GM18502 (cell line): ENCODE results near the gene CAST.
"Not testable (repeated sequence)": the region's sequence is repeated elsewhere in the genome, so short reads cannot be mapped to it uniquely, and the experiment has no call there.

Experiments
- ATAC-seq: cut with Tn5 transposase; IDR thresholded peaks from one replicate; pipeline ENCODE4 v1.9.1; 2021; ENCODE audit warnings: mild to moderate bottlenecking; ENCODE audit not compliant: unreplicated experiment, poor library complexity

CAST gene

GRCh38 chr5:96661855-96662724, at the start of gene CAST:
TSS of gene CAST (plus strand) at chr5:96662376. CDS start at chr5:96662423, 47 bp downstream.
- peak; percentile 66 for ATAC-seq

DNA sequence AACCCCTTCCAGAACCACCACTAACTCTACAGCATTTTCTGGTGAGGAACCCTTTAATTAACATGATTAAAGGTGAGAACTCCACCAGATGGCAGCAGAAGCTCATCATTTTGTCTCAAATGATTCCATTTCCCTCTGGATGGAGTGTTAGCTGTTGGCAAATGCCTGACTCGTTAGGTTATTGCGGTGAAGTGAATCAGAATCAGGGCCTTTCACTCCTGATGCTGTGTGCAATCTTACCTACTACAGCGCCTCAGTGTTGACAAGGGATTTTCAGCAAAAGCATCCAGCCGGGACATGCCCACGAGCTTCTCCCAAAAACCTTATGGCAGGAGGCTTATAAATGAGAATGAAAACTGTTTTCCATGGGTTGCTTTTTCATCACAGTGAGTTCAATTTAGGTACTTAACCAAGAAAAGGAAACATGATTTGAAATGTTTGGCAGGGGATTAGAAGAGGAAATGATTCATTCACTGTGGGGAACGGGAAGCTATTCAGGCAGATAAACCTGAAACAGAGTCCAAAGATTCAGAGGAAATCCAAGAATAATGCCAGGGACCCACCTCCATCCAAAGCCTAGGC, 48.0 kb upstream of the CAST start:
- peak; percentile 58 for ATAC-seq

DNA sequence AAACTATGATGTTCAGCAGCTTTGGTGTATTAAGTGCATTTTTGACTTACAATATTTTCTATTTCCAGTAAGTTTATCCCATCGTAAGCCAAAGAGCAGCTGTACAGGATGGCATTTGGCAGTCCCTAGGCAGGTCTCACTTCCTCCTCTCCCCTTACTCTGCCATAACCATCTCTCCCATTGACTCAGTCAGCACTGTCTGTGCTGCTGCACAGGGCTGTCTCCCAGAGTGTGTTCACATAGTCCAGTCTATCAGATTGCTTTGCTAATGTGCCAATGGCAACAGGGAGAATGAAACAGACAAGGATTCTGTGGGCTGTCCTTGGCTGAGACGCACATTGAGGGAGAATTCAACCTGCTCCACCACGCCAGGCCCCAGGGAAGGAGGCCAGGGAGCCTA, 47.0 kb upstream of the CAST start:
- ATAC-seq: no peak

DNA sequence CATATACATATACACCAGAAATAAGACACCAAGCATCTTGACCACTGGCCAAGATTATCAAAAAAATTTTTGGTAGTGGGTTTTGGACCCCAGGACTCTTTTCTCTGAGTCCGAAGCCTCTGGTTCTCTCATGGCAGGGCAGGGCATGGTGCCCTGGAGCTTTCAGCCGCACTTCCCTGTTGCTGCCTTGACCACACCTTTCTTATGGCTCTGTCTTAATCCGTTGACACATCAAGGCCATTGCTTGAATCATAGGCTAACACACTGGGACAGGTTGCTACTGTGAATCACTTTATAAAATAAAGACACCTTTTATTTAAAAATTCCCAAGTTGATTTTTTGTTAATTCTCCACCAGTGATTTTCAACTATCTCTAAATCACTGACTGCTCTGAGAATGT, 45.4 kb upstream of the CAST start:
- ATAC-seq: no peak

DNA sequence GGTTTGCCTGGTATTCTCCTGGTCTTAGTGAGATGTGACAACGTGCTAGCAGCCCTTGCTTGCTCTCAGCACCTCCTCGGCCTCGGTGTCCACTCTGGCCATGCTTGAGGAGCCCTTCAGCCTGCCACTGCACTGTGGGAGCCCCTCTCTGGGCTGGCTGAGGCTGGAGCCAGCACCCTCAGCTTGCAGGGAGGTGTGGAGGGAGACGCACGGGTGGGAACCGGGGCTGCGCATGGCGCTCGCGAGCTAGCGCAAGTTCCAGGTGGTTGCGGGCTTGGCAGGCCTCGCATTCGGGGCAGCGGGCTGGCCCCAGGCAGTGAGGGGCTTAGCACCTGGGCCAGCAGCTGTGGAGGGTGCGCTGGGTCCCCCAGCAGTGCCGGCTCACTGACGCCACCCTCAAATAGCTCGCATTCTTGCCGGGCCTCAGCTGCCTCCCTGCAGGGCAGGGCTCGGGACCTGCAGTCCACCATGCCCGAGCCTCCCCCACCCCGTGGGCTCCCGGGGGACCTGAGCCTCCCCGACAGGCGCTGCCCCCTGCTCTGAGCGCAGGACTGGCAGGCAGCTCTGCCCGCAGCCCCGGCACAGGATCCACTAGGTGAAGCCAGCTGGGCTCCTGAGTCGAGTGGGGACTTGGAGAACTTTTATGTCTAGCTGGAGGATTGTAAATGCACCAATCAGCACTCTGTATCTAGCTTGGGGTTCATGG, 43.7 kb upstream of the CAST start:
- not testable (repeated sequence) for ATAC-seq

GRCh38 chr5:96619946-96620345, 42.2 kb upstream of the CAST start:
- ATAC-seq: no peak

DNA sequence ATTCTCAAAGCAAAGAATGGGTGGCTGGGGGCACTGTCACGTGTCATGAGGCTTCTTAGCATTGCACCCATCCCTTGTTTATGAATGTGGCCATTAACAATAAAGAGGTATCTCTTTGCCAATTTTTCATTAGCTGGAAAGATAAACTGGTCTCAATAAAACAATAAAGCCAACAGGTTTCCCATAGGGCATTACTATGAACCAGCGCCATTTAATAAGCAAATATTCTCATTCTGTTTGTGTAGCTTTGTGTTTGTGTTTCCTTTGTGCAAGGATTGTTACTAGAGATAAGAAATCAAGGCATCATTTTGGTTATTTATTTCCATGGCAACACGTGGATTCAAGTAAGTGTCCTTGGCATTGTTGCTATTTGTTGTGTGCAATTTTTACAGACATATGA, 37.6 kb upstream of the CAST start:
- no peak for ATAC-seq

DNA sequence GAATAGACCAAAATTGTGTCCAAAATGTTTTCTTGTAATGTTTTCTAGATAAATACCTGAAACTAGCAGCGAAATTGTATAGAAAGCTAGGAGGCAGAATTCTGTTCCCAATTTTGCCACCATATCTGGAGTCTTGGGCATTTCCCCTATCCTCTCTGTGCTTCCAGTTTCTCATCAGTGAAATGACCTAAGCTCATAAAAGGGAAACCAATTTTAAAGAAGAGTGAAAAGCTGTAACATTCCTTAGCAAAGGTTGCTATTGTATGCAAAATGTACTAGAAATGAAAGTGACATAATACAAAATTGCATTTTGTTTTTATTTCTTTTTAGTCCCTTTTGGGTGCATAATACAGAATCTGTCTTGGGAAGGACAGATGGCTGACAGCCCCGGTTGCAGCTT, 36.8 kb upstream of the CAST start:
- no peak for ATAC-seq

DNA sequence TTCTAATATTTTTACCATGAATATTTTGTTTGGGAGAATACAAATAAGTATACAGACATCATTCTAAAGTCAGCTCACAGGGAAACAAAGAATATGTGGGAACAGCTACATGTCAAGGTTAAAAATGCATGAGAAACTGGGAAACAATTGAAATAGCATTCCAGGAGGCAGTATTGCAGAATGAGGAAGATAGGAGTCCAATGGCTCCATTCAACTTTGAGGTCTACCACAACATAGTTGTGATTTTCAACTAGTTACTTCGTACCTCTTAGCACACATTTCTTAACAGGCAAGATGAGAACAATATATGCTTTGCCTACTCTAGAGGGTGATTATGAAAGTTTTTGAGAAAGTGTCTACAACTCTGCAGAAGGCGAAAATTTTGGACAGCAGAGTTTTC, 35.2 kb upstream of the CAST start:
- ATAC-seq: no peak

DNA sequence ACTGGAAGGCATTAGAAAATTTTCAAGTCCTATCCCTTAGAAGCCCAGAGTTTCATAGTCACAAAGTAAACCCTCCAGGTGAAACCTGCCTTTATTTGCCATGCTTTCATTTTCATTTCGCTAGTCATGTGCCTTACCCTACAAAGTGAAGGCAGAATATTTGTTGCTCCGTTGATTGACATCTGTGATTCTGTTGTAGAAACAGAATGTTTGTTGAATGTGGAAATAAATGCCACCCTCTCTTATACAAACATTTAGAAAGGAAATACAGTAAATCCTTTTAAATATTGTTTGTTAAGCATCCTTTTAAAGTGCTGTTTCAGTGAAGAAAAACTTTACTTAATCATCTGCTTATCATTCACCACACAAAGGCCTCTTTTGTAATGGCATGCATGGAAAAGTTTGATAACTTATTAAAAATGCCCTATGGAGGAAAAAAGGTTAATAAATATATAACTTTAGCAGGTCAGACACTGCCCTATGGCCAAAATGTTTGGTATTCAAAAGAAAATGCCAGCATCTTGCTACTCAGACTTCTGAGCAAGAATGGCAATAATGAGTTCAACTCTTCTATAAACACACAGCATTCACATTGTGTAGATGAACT, 34.3 kb upstream of the CAST start:
- no peak for ATAC-seq

DNA sequence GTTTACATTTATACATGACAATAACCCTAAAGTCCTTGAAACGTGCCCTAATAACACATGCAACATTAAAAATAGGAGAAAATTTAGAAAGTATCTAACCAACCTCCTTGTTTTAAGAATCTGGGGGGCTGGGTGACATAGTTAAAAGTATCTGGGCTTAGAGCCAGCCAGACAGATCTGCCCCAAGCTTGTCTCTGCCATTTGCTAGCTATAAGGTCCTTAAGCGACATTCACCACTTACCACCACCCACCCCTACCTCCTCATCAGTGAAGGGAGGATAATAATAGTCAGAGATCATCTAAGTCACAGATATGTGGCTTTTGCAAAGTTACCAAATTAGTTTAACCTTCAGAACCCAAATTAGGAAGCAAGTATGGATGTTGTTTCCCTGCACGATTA, 33.8 kb upstream of the CAST start:
- ATAC-seq: no peak

DNA sequence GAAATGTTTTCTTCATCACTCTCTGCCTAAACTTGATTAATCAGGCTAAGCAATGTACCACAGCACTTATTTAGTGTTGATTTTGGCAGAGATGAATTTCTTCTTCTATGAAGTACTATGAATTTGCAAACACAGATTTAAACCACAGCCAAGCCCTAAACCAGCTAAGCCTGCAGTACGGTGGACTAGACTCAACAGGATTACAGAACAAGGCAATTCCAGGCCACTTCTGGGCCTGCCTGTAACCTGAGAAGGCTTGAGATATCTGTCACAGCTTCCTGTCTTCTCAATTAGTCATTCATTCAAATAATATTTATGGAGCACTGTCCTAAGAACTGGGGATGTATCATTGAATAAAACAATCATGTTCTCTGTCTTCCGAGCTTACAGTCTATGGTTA, 32.4 kb upstream of the CAST start:
- ATAC-seq: no peak

DNA sequence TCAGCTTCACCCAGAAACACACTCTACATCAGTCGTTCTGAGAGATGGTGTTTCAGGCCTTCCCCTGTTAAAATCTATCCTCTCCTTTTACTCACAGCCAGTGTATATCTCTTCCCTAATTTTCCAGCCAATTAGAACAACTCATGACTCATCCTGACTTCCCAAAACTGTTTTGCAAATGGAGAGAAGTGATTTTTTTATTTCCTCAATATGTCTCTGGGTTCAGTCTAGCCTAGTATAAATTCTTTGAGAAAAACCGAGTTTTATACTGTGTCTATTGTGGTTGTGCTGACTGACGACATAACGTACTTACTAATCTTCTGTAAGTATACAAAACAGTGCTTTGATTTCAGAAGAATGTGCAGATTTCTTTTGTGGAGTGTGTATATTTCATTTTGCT, 28.4 kb upstream of the CAST start:
- no peak for ATAC-seq

GRCh38 chr5:96634881-96635280, 27.3 kb upstream of the CAST start:
- no peak for ATAC-seq

DNA sequence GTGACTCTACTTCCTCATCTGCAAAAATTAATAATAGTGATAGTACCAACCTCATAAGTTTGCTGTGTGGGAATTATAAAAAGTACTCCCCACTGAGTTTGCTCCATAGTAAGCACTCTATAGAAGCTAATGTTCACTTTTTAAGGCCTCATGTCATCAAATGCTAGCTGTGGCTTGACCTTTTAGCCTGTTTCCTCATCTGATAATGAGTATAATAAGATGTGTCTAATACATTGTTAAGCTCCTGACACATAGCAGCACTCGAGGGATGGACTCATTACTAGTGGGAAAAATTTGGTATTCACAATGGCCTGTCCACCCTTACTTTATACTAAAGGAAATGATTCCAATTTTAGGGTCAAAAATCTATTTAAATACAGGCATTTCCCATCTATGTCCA, 26.1 kb upstream of the CAST start:
- no peak for ATAC-seq

DNA sequence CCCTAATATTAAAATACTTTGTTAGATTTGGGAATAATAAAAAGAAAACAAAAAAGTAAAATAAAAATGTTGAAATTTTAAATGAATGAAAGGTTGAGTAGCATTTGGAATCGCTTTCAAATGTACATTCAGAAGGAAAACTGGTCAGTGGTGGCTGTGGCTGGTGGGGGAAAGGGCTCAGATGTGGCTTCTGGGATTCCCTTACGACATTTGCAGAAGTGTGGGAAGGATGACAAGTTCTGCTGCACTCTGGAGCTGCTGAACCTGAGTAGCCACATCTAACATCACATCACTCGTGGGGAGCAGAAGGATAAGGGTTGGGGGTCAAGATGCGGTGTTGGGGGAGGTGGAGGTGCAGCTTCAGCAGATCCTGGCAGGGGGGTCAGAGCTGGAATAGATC, 25.6 kb upstream of the CAST start:
- no peak for ATAC-seq

GRCh38 chr5:96637196-96637595, 25.0 kb upstream of the CAST start:
- ATAC-seq: no peak

- ATAC-seq: no peak
Observed at GRCh38 chr5:96638561-96638960, 23.6 kb upstream of the CAST start.

DNA sequence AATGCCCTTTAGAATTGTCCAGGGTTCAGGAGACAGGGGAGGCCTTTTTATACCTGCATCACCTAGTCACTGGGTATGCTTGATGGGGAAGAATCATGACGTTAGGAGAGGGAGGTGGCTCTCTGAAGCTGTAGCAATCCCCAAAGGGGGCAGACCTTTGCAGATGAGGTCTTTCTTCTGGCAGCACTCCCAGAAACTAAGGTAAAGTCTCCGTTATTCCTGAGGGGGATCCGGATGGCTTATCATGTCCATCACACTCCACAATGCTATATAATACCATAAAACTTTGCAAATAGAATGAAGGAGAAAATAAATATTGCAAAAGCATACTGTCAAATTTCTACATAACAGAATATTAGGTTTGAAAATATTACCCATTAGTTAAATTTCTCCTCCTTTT, 21.5 kb upstream of the CAST start:
- no peak for ATAC-seq

DNA sequence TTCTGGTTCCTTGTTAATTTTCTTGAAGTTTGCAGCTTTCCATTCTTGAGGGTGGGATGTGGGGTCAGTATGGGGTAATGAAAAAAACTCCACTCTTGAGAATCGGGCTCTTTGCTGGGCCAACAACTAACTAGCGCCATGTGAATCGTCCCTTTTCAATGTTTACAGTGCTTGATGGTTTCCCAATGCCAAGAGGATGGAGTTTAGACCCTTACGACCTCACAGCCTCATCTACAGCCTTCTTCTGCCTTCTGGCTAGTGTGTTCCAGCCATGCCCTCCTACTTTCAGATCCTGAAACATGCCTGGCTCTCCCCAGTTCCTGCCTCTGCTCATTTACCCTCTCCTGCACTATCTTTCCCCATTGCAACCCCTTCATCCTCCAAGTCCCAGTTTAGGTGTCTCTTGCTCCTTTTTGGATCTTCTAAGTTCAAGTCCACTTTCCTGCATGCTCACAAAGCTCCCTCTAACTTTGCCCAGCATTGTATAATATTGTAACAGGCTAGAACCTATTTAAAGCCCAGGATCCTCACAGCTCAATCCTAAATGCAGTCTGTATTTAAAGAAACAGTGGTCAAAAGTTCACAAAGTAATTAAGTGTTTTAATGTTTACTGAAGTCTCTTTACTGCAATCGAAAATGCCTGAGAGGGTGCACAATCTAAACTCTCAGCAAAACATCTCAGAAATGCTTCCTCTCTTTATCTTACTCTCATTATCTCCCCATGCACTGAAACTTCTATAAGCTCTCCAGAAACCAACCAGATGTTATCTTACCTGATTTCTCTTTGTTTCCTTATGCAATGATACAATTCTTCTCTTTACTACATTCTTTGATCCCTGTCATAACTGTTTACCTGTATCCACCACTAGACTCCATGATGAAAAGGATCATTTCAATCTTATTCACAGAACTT, 20.6 kb upstream of the CAST start:
- peak; percentile 58 for ATAC-seq
